PFSK-1 (cell line): ENCODE measurements around the gene HSF5.

Experiments
- FOXP2 ChIP-seq: optimal IDR thresholded peaks from 2 replicates; pipeline ENCODE3; 2011; ENCODE audit warnings: borderline replicate concordance, control low read depth, inconsistent platforms; ENCODE audit not compliant: insufficient read depth; ENCODE audit errors: extremely low read length, extremely low read depth
- POLR2AphosphoS5 ChIP-seq: IDR thresholded peaks from 2 replicates; pipeline ENCODE4 v1.6.1; 2012; ENCODE audit warnings: low read depth, mild to moderate bottlenecking, control low read depth, low read length, moderate library complexity
- REST ChIP-seq, 2 experiments: IDR thresholded peaks; 2 replicates each; pipeline versions ENCODE4 v1.6.1 to v1.8.0; 2011 to 2012; ENCODE audit warnings: low read depth in 2 of 2, low read length in 2 of 2, control low read depth in 1 of 2, inconsistent platforms in 1 of 2, mild to moderate bottlenecking in 1 of 2, moderate library complexity in 1 of 2; ENCODE audit not compliant: insufficient read depth in 1 of 2
- SIN3A ChIP-seq: IDR thresholded peaks from 2 replicates; pipeline ENCODE4 v1.6.1; 2012; ENCODE audit warnings: mild to moderate bottlenecking, low read length, moderate library complexity, borderline replicate concordance; ENCODE audit not compliant: insufficient read depth
- TAF1 ChIP-seq: IDR thresholded peaks from 2 replicates; pipeline ENCODE4 v1.6.1; 2012; ENCODE audit warnings: low read length, control low read depth, borderline replicate concordance; ENCODE audit not compliant: insufficient read depth

- TF ChIP-seq POLR2AphosphoS5: no peak
- TF ChIP-seq REST (IDR thresholded peaks at IDR 0.05; ENCODE audit: insufficient read depth in 1 of 2, low read depth in 2 of 2, low read length in 2 of 2): no peak
- TF ChIP-seq TAF1: no peak
- no peak for TF ChIP-seq FOXP2
- no peak for TF ChIP-seq SIN3A
These were observed 116.8 kb downstream of the HSF5 start for GRCh38 chr17:58371300-58371950.
